HG02885 (cell line): Measurements from ENCODE around the gene MTHFSD.

Experiments
- ATAC-seq: cut with Tn5 transposase; IDR thresholded peaks from one replicate; pipeline ENCODE4 v1.9.1; 2021; ENCODE audit warnings: mild to moderate bottlenecking; ENCODE audit not compliant: unreplicated experiment, poor library complexity

MTHFSD gene

GRCh38 chr16:86505185-86505898 lies 49.7 kb downstream of the MTHFSD start:
- ATAC-seq = no peak

GRCh38 chr16:86504315-86505184 lies 50.5 kb downstream of the MTHFSD start:
- ATAC-seq = no peak

- no peak for ATAC-seq
Measured at GRCh38 chr16:86503830-86504229, 51.2 kb downstream of the MTHFSD start.

- ATAC-seq = no peak
Measured at GRCh38 chr16:86502856-86503748, 51.9 kb downstream of the MTHFSD start.

- ATAC-seq = no peak
Measured at GRCh38 chr16:86501989-86502855, 52.8 kb downstream of the MTHFSD start.

GRCh38 chr16:86500708-86501510 lies 54.1 kb downstream of the MTHFSD start:
- ATAC-seq = no peak

- ATAC-seq = no peak
Measured at GRCh38 chr16:86499889-86500707, 54.9 kb downstream of the MTHFSD start.

- no peak for ATAC-seq
Measured at GRCh38 chr16:86499440-86499786, 55.6 kb downstream of the MTHFSD start.

- no peak for ATAC-seq
Measured at GRCh38 chr16:86498671-86499439, 56.2 kb downstream of the MTHFSD start.

GRCh38 chr16:86498155-86498670 lies 56.8 kb downstream of the MTHFSD start:
- ATAC-seq = no peak

GRCh38 chr16:86497551-86498021 lies 57.4 kb downstream of the MTHFSD start:
- ATAC-seq = no peak

GRCh38 chr16:86496929-86497461 lies 58.0 kb downstream of the MTHFSD start:
- ATAC-seq = no peak

- no peak for ATAC-seq
Measured at GRCh38 chr16:86496262-86496928, 58.6 kb downstream of the MTHFSD start.

- ATAC-seq = no peak
Measured at GRCh38 chr16:86495756-86496261, 59.2 kb downstream of the MTHFSD start.

- ATAC-seq = no peak
Measured at GRCh38 chr16:86495357-86495701, 59.7 kb downstream of the MTHFSD start.
